Panc1 (cell line): ENCODE results near the gene SHOC1. TPM values are rescaled to one million over a fixed set of nuclear protein-coding genes. Genes with fewer than 3 reads are reported as not detected.

ENCODE experiments used
- ATAC-seq: fragments of 200-7000 bp; cut with Tn5 transposase; 2 replicates; pipeline ENCODE4 v1.9.1; 2020; ENCODE audit warnings: mild to moderate bottlenecking, moderate library complexity
- BruUV-seq: library from RNA; stranded (reverse); fragments of 400-500 nt; replicated peaks from 2 replicates; lab custom pipeline; 2021; lab: Mats Ljungman, UMichigan
- CTCF ChIA-PET: fragments of 300-600 bp; sonication (Branson Sonifier 250); formaldehyde crosslinking; loops from one replicate; lab custom pipeline; 2022; ENCODE audit warnings: antibody characterized with exemption; lab: Charles Lee
- POLR2A ChIA-PET: fragments of 300-600 bp; sonication (Branson Sonifier 250); formaldehyde crosslinking; loops from one replicate; lab custom pipeline; 2022; ENCODE audit warnings: antibody characterized with exemption; lab: Charles Lee
- DNase-seq: peaks from one replicate; pipeline ENCODE4 v3.0.0-alpha.2; 2010; ENCODE audit warnings: low read depth, low spot score
- H3K27ac ChIP-seq: 2 replicates; pipeline ENCODE4 v1.5.1; 2011; ENCODE audit warnings: mild to moderate bottlenecking, low read length, inconsistent platforms
- H3K27me3 ChIP-seq: fragments of 200-500 bp; sonication (Bioruptor generic); 2 replicates; pipeline ENCODE4 v1.6.0; 2014; ENCODE audit warnings: low read length, inconsistent platforms; ENCODE audit not compliant: control insufficient read depth, insufficient read depth
- H3K36me3 ChIP-seq: fragments of 200-500 bp; sonication (Bioruptor generic); 2 replicates; pipeline ENCODE4 v1.5.1; 2014; ENCODE audit warnings: inconsistent platforms, mild to moderate bottlenecking, low read length, moderate library complexity; ENCODE audit not compliant: control insufficient read depth, insufficient read depth
- H3K4me1 ChIP-seq: 2 replicates; pipeline ENCODE4 v1.5.1; 2011; ENCODE audit warnings: inconsistent platforms, mild to moderate bottlenecking, low read length, moderate library complexity; ENCODE audit not compliant: control insufficient read depth, insufficient read depth
- H3K4me3 ChIP-seq, 2 experiments: 2 replicates each; pipeline ENCODE4 v1.5.1; 2011 to 2012; ENCODE audit warnings: low read depth in 2 of 2, low read length in 2 of 2, mild to moderate bottlenecking in 2 of 2, inconsistent platforms in 1 of 2, moderate library complexity in 1 of 2
- H3K9me3 ChIP-seq: fragments of 200-500 bp; sonication (Bioruptor generic); 2 replicates; pipeline ENCODE4 v1.5.1; 2014; ENCODE audit warnings: low read depth, mild to moderate bottlenecking, inconsistent platforms, low read length, moderate library complexity; ENCODE audit not compliant: control insufficient read depth, insufficient read depth
- POLR2AphosphoS5 ChIP-seq: IDR thresholded peaks from 2 replicates; pipeline ENCODE4 v1.6.1; 2012; ENCODE audit warnings: mild to moderate bottlenecking, low read depth, low read length, moderate library complexity
- REST ChIP-seq, 2 experiments: IDR thresholded peaks; 2 replicates each; pipeline ENCODE4 v1.6.1; 2011 to 2012; ENCODE audit warnings: low read depth in 2 of 2, control low read depth in 1 of 2, low read length in 1 of 2, mild to moderate bottlenecking in 1 of 2, moderate library complexity in 1 of 2; ENCODE audit not compliant: insufficient read depth in 1 of 2
- SIN3A ChIP-seq: IDR thresholded peaks from 2 replicates; pipeline ENCODE4 v1.6.1; 2012; ENCODE audit warnings: low read depth, mild to moderate bottlenecking, low read length, moderate library complexity, borderline replicate concordance; ENCODE audit not compliant: insufficient read depth
- TCF7L2 ChIP-seq: IDR thresholded peaks from 2 replicates; pipeline ENCODE4 v1.6.1; 2011; ENCODE audit warnings: mild to moderate bottlenecking, low read depth, low read length, inconsistent platforms
- in situ Hi-C: cut with HindIII; loops from 2 replicates; pipeline ENCODE4 v1.10.0; 2016; ENCODE audit warnings: low sequenced_read_pairs, low pct_unique_long_range_greater_than_20kb
- intact Hi-C: fragments of 100-400 bp; cut with micrococcal nuclease; formaldehyde crosslinking; loops from one replicate; pipeline ENCODE4 v1.10.0; 2022; ENCODE audit not compliant: unreplicated experiment
- total RNA-seq: library from RNA; stranded (reverse); gene quantifications from one replicate; pipeline ENCODE4 v1.2.1, GENCODE V29; 2021; ENCODE audit not compliant: unreplicated experiment
- TF ChIP-seq, protein P1 (sequence below): fragments of 450-650 bp; IDR thresholded peaks from 2 replicates; pipeline ENCODE4 v1.5.1; 2017; ENCODE audit warnings: mild to moderate bottlenecking

Gene SHOC1
- total RNA-seq, 1 experiment from 2014 or later = 0.10 TPM

- ATAC-seq (no peak), DNase-seq (no peak)
- in situ Hi-C loops (no loop called here), intact Hi-C loops (no loop called here)
- Histone ChIP-seq H3K4me3 (no peak overlapping the region), H3K9me3 (no peaks in the 10 kb centered on the region), H3K27ac (no peak overlapping the region; the same call in 1 of the 2 replicates), H3K27me3 (no peaks in the 10 kb centered on the region), H3K4me1 (no peaks in the 10 kb centered on the region), H3K36me3 (no peaks in the 10 kb centered on the region)
- BruUV-seq = no TSS peak
- TF ChIP-seq SIN3A (no peak), REST (IDR thresholded peaks at IDR 0.05; ENCODE audit: insufficient read depth in 1 of 2, low read depth in 2 of 2, low read length in 1 of 2) (no peak), POLR2AphosphoS5 (no peak), TCF7L2 (no peak)
- TF ChIP-seq, protein P1, sequence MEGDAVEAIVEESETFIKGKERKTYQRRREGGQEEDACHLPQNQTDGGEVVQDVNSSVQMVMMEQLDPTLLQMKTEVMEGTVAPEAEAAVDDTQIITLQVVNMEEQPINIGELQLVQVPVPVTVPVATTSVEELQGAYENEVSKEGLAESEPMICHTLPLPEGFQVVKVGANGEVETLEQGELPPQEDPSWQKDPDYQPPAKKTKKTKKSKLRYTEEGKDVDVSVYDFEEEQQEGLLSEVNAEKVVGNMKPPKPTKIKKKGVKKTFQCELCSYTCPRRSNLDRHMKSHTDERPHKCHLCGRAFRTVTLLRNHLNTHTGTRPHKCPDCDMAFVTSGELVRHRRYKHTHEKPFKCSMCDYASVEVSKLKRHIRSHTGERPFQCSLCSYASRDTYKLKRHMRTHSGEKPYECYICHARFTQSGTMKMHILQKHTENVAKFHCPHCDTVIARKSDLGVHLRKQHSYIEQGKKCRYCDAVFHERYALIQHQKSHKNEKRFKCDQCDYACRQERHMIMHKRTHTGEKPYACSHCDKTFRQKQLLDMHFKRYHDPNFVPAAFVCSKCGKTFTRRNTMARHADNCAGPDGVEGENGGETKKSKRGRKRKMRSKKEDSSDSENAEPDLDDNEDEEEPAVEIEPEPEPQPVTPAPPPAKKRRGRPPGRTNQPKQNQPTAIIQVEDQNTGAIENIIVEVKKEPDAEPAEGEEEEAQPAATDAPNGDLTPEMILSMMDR = no peak
- ChIA-PET CTCF (no interaction called here), POLR2A (interaction anchor here (0.6 kb wide), 1 partner anchor 145 kb away, joined by 7 read pairs; no protein-coding TSS in a partner anchor)
Observed at GRCh38 chr9:111819360-111819759, 24.6 kb upstream of the SHOC1 start.

DNA sequence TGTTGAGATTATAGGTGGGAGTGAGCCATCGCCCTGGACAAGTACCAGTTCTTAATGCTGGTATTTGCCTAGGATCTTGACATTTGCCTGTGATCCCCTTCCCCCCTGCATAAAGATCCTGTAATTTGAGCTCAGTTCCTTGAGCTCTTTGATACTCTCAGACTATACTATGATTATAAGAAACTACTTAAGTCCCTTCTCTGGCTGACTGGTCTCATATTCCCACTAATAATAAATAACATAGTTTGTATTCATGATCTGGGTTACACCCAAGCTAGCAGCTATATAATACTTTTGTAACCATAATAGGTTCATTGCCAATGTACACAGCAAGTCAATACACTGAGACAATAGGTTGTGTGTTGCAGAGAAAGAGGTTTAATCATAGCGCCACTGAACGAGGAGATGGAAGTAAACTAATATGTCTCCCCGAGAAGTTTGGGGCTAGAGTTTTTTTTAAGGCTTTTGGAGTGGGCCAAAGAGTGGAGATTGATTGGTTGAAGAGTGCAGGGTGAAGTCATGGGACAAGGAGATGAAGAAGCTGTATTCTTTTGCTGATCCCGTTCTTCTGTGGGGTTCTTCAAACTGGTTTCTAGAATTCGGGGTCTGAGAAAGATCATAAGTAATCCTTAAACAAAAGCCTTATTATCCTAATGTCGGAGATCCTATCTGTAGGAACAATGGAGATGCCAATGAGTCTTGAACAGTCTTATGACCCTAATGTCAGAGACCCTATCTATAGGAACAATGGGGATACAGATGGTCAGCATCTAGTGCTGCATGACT lies 20.7 kb upstream of the SHOC1 start:
- no peak overlapping the region for H3K4me3 ChIP-seq
- DNase-seq (no peak), ATAC-seq (no peak)
- no TSS peak for BruUV-seq
- H3K9me3 ChIP-seq = no peaks in the 10 kb centered on the region
- in situ Hi-C loops (no loop called here), intact Hi-C loops (no loop called here)
- no peak for TF ChIP-seq SIN3A
- TF ChIP-seq REST (IDR thresholded peaks at IDR 0.05; ENCODE audit: insufficient read depth in 1 of 2, low read depth in 2 of 2, low read length in 1 of 2) = no peak
- TF ChIP-seq TCF7L2 = no peak
- TF ChIP-seq, protein P1 = no peak
- TF ChIP-seq POLR2AphosphoS5 = no peak
- POLR2A ChIA-PET = no interaction called here
- H3K36me3 ChIP-seq = no peaks in the 10 kb centered on the region
- H3K4me1 ChIP-seq = no peaks in the 10 kb centered on the region
- H3K27me3 ChIP-seq = no peaks in the 10 kb centered on the region
- H3K27ac ChIP-seq = no peak overlapping the region
- CTCF ChIA-PET = no interaction called here
